Measurements from ENCODE around the gene PDE8B.
"Not testable (repeated sequence)": the region's sequence is repeated elsewhere in the genome, so short reads cannot be mapped to it uniquely, and the experiment has no call there.

Gene PDE8B

GRCh38 chr5:77358255-77359205, 148.1 kb downstream of the PDE8B start:
- no peak for DNase-seq (ENCODE audit: low read depth)

- no peak for DNase-seq (ENCODE audit: low read depth)
These were observed 148.8 kb downstream of the PDE8B start for GRCh38 chr5:77359231-77359630.

- no peak for DNase-seq (ENCODE audit: low read depth)
These were observed 149.9 kb downstream of the PDE8B start for GRCh38 chr5:77360381-77360780.

DNA sequence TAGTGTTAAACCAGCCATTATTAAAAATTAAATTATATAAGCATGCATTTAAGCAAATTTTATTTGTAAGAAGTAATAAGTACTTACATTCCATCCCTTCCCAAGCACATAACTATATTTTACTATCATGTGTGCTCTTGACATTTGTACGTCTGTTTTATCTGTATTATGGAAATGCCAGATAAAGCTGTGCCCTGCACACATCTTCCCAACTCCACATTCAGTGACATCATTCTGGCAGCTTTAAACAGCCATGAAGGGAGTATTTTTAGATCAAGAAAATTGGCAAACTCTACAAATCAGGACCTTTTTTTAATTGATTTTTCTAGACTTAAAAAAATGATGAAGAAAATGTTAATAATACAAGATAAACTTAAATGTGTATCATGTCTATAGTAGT, 150.5 kb downstream of the PDE8B start:
- DNase-seq (ENCODE audit: low read depth) = no peak

DNA sequence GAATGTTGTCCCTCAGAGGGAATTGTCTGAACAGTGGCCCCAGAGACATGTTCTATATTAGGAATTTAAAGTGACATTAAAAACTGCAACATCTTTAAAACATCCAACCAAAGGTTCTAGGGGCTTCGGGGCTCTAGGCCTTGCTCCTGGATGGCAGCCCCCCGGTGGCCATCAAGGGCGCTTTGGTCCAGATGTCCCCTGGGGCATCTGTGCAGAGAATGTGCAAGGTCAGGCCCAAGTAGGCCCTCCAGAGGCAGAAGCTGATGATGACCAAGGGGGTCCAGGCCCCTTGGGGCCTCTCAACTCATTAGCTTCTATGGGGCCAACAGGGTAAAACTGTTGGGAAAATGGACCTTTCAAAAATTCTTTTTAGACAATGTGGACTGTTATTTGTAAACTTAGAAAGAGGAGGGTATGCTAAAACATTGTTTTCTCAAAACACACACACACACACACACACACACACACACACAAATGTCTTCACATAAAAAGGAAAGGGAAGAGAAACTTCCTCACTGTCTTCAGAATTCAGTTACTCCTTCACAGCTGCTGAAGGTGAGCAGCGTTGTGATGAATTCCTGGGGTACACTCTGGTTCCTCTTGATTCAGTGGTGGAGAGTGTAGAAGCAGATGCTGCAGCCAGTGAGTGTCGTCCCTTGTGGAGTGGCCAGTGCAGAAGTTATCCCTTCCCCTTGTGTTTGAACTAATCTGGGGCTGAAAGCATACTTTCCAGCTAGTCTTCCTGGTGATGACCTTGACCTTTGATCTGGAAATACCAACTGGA, 156.4 kb downstream of the PDE8B start:
- no peak for DNase-seq (ENCODE audit: low read depth)

- peak; percentile 9 for DNase-seq (ENCODE audit: low read depth)
These were observed 157.3 kb downstream of the PDE8B start for GRCh38 chr5:77367741-77368140.

- DNase-seq (ENCODE audit: low read depth) = no peak
These were observed 157.9 kb downstream of the PDE8B start for GRCh38 chr5:77368367-77368766.

DNA sequence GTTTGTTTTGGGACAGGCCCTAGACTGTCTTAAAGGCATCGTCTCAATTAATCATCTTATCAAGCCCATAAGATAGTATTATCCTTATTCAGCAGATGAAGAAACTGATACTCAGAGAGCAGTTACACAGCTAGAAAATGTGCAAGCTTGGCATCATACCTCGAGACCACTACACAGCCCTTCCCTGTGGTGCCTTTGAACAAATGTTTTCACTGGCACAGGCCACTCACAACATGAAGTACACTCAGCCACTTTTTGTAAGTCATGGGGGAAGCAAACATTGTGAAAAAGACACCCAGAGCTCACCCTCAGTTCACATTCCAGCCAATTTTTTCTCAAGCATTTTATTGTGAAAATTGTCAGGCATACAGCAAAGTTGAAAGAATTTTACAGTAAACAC, 159.1 kb downstream of the PDE8B start:
- no peak for DNase-seq (ENCODE audit: low read depth)

DNA sequence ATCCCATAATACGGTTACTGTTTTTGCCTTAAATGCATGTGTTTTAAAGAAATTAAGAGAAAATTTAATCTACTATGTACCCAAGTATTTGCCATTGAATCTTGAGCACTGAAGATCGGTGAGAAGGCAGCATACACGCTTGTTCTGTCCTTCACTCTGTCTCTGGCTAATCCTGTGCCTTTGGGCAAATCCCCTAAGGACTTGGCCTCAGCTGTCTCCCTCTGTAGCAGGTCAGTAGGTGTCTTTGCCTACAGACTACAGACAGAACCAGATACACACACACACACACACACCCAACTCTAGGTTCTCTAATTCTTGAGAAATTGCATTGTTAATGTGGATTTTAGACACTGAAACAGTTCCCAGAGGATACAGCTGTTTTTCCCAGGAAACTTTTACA, 164.2 kb downstream of the PDE8B start:
- DNase-seq (ENCODE audit: low read depth) = no peak

GRCh38 chr5:77376609-77377300, 166.3 kb downstream of the PDE8B start:
- DNase-seq (ENCODE audit: low read depth) = no peak

DNA sequence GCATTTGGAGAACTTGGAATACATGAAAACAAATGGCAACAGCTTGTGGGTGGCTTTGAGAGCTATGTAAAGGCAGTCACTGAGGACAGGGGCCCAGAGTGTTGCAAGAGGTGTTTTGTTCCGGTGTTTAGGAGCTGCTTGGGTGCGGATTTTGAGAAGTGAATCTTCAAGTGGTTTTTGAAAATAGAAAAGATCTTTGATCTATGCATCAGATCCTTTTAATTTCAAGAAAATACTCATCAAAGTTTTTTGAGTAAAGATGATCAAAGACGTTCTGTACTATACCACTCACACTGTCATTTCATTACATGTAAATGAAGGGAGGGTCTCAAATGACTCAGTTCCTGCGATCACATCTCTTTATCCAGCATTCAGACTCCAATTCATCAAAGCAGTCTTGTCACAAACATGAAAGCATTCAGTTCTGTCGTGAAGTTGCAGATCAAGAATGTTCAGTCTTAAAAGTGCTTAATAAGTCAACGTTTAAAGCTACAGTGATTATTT, 169.1 kb downstream of the PDE8B start:
- no peak for DNase-seq (ENCODE audit: low read depth)

DNA sequence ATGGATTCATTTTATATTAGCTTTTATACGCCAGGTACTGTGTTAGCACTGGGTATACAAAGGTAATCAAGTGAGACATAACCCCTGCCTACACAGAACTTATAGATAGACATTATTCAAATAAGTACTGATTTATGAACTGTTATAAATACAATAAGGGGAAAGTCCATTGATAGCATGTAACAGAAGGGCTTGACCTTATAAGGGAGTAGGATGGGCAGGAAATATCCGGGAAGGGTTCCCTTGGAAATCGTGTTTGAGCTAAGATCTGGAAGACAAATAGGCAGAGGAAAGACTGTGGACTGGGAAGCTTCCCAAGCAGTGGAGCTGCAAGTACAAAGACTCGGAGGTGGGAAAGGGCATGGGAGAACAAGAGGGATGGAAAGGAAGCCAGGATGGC, 170.2 kb downstream of the PDE8B start:
- no peak for DNase-seq (ENCODE audit: low read depth)

GRCh38 chr5:77383336-77383735, 172.9 kb downstream of the PDE8B start:
- DNase-seq (ENCODE audit: low read depth) = not testable (repeated sequence)

- not testable (repeated sequence) for DNase-seq (ENCODE audit: low read depth)
These were observed 175.9 kb downstream of the PDE8B start for GRCh38 chr5:77386340-77386739.

- no peak for DNase-seq (ENCODE audit: low read depth)
These were observed 179.3 kb downstream of the PDE8B start for GRCh38 chr5:77389746-77390145.

DNA sequence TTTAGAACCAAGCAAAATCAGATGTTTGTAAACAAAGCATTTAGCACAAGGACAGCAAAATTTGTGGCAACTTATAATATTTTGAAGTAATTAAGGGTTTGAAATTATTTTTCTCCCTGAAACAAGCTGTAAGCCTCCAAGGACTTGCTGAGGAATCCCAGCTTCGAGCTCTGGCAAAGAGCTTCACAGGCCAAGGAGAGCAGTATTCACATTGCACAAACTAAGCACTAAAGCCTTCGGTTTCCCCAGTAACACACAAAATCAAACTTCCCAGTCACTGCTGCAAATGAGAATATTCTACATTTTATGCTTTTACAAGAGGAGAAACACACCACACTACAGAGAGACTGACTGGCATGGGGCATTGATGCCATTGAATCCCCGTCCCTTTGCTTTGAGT, 179.7 kb downstream of the PDE8B start:
- no peak for DNase-seq (ENCODE audit: low read depth)

- peak; percentile 1 for DNase-seq (ENCODE audit: low read depth)
These were observed 180.3 kb downstream of the PDE8B start for GRCh38 chr5:77390795-77391194.

DNA sequence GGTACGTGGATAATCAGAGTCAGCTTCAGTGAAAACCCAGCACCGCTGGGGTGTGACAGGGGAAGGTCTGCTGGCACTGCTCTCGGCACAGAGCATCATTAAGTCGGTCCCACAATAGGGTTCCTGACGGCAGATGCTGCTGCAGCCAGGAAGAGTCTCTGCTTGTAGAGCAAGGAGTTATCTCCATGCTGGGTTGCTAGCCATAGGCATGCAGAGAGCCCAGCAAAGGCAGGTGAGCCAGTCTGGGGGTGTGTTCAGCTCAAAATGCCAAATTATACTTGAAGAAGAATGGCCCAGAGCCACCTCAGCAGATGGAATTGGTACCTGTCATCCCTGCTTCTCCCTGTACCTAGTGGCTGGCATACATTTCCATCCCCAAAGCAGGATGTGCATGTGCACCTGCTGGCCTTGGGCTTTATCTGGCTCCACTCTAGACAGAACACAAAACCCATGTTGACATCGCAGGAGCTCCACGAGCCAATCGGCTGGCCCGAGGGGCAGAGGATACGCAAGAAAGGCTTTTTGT, 180.8 kb downstream of the PDE8B start:
- no peak for DNase-seq (ENCODE audit: low read depth)

- no peak for DNase-seq (ENCODE audit: low read depth)
These were observed 183.7 kb downstream of the PDE8B start for GRCh38 chr5:77394064-77394715.

- DNase-seq (ENCODE audit: low read depth) = no peak
These were observed 185.5 kb downstream of the PDE8B start for GRCh38 chr5:77396017-77396416.

- DNase-seq (ENCODE audit: low read depth) = no peak
These were observed 187.3 kb downstream of the PDE8B start for GRCh38 chr5:77397686-77398292.
